Esophagus (tissue), 2 donors: ENCODE data around the gene SCTR. TPM values are rescaled to one million over a fixed set of nuclear protein-coding genes. Genes with fewer than 3 reads are reported as not detected.

Experiments used
- H3K27ac ChIP-seq, 2 donors: one replicate each; pipeline ENCODE4 v1.5.1; 2013; ENCODE audit warnings: low read depth in 2 of 2, mild to moderate bottlenecking in 2 of 2, inconsistent platforms in 1 of 2, low read length in 1 of 2, moderate library complexity in 1 of 2
- H3K27me3 ChIP-seq, 2 donors: one replicate each; pipeline ENCODE4 v1.6.1; 2013; ENCODE audit warnings: low read length in 2 of 2, control low read depth in 1 of 2, mild to moderate bottlenecking in 1 of 2; ENCODE audit not compliant: insufficient read depth in 2 of 2, control insufficient read depth in 1 of 2
- H3K36me3 ChIP-seq, 2 donors: one replicate each; pipeline ENCODE4 v1.6.1; 2013; ENCODE audit warnings: low read length in 1 of 2; ENCODE audit not compliant: control insufficient read depth in 2 of 2, insufficient read depth in 2 of 2
- H3K4me1 ChIP-seq, 2 donors: one replicate each; pipeline ENCODE4 v1.6.1; 2013; ENCODE audit warnings: low read length in 1 of 2; ENCODE audit not compliant: control insufficient read depth in 2 of 2, insufficient read depth in 2 of 2
- H3K4me3 ChIP-seq, 2 donors: one replicate each; pipeline ENCODE4 v1.5.1; 2013; ENCODE audit warnings: low read length in 2 of 2, mild to moderate bottlenecking in 2 of 2, low read depth in 1 of 2, moderate library complexity in 1 of 2
- H3K9me3 ChIP-seq, 2 donors: one replicate each; pipeline ENCODE4 v1.6.1; 2013; ENCODE audit warnings: mild to moderate bottlenecking in 2 of 2, low read depth in 1 of 2, low read length in 1 of 2, moderate library complexity in 1 of 2; ENCODE audit not compliant: control insufficient read depth in 2 of 2, insufficient read depth in 1 of 2
- WGBS, 2 donors: extraction: QIAGEN DNeasy Blood & Tissue Kit; methylation state at CpG; one replicate each; pipeline ENCODE4 v1.1.7; 2013; 5-methylcytosine and 5-hydroxymethylcytosine counted together
- polyA plus RNA-seq, 2 donors: library from polyadenylated mRNA; stranded (reverse); fragments of 200-250 nt; gene quantifications; one replicate each; pipeline ENCODE4 v1.2.3, GENCODE V29; 2013
- donor health status: healthy with polysubstance abuse.
- donor health status: Bipolar disorder and iron deficiency.

The SCTR gene
- polyA plus RNA-seq, 2 donors = 0.13 to 0.26 TPM

GRCh38 chr2:119469661-119470297, 54.5 kb downstream of the SCTR start:
- Histone ChIP-seq H3K9me3 (no peaks in the 10 kb centered on the region), H3K4me1 (no peaks in the 10 kb centered on the region), H3K27me3 (no peaks in the 10 kb centered on the region), H3K27ac (no peak overlapping the region), H3K4me3 (no peak overlapping the region), H3K36me3 (no peaks in the 10 kb centered on the region)
- WGBS, 2 donors = 24 to 66% methylated on average over 2 of the region's 2 CpGs

GRCh38 chr2:119469131-119469530, 55.2 kb downstream of the SCTR start:
- Histone ChIP-seq H3K27ac (no peak overlapping the region), H3K27me3 (no peaks in the 10 kb centered on the region), H3K36me3 (no peaks in the 10 kb centered on the region), H3K4me1 (no peaks in the 10 kb centered on the region), H3K9me3 (no peaks in the 10 kb centered on the region), H3K4me3 (no peak overlapping the region)
- 81 to 87% methylated on average over 6 of the region's 6 CpGs for WGBS, 2 donors

- 43 to 55% methylated on average over 3 of the region's 3 CpGs for WGBS, 2 donors
- Histone ChIP-seq H3K27me3 (no peaks in the 10 kb centered on the region), H3K4me1 (no peaks in the 10 kb centered on the region), H3K27ac (no peak overlapping the region), H3K9me3 (no peaks in the 10 kb centered on the region), H3K36me3 (no peaks in the 10 kb centered on the region), H3K4me3 (no peak overlapping the region)
Measured at GRCh38 chr2:119468154-119468955, 55.9 kb downstream of the SCTR start.

GRCh38 chr2:119466373-119466772, 57.9 kb downstream of the SCTR start:
- 73 to 83% methylated on average over 4 of the region's 4 CpGs for WGBS, 2 donors
- no peaks in the 10 kb centered on the region for H3K36me3 ChIP-seq
- no peak overlapping the region for H3K4me3 ChIP-seq
- H3K27ac ChIP-seq = no peak overlapping the region
- H3K27me3 ChIP-seq = no peaks in the 10 kb centered on the region
- no peaks in the 10 kb centered on the region for H3K9me3 ChIP-seq
- H3K4me1 ChIP-seq = no peaks in the 10 kb centered on the region

- Histone ChIP-seq H3K9me3 (no peaks in the 10 kb centered on the region), H3K4me1 (no peaks in the 10 kb centered on the region), H3K27me3 (no peaks in the 10 kb centered on the region), H3K36me3 (no peaks in the 10 kb centered on the region), H3K4me3 (no peak overlapping the region), H3K27ac (no peak overlapping the region)
- 93% methylated on average over 11 of the region's 11 CpGs for WGBS, 2 donors
Measured at GRCh38 chr2:119465687-119466086, 58.6 kb downstream of the SCTR start.

GRCh38 chr2:119464981-119465380, 59.3 kb downstream of the SCTR start:
- no peaks in the 10 kb centered on the region for H3K36me3 ChIP-seq
- H3K4me1 ChIP-seq = no peaks in the 10 kb centered on the region
- H3K27me3 ChIP-seq = no peaks in the 10 kb centered on the region
- H3K27ac ChIP-seq = no peak overlapping the region
- 91 to 94% methylated on average over 4 of the region's 4 CpGs for WGBS, 2 donors
- no peak overlapping the region for H3K4me3 ChIP-seq
- H3K9me3 ChIP-seq = no peaks in the 10 kb centered on the region

GRCh38 chr2:119463990-119464389, 60.3 kb downstream of the SCTR start:
- H3K36me3 ChIP-seq = no peaks in the 10 kb centered on the region
- H3K4me1 ChIP-seq = no peaks in the 10 kb centered on the region
- no peak overlapping the region for H3K27ac ChIP-seq
- no peaks in the 10 kb centered on the region for H3K9me3 ChIP-seq
- 94% methylated on average over 9 of the region's 9 CpGs for WGBS, 2 donors
- no peak overlapping the region for H3K4me3 ChIP-seq
- no peaks in the 10 kb centered on the region for H3K27me3 ChIP-seq

- Histone ChIP-seq H3K4me3 (no peak overlapping the region), H3K9me3 (no peaks in the 10 kb centered on the region), H3K27ac (no peak overlapping the region), H3K4me1 (no peaks in the 10 kb centered on the region), H3K36me3 (no peaks in the 10 kb centered on the region), H3K27me3 (no peaks in the 10 kb centered on the region)
- WGBS, 2 donors = 52 to 82% methylated on average over 4 of the region's 4 CpGs
Measured at GRCh38 chr2:119463136-119463535, 61.1 kb downstream of the SCTR start.

GRCh38 chr2:119462574-119462973, 61.7 kb downstream of the SCTR start:
- Histone ChIP-seq H3K27ac (no peak overlapping the region), H3K4me1 (no peaks in the 10 kb centered on the region), H3K4me3 (no peak overlapping the region), H3K9me3 (no peaks in the 10 kb centered on the region), H3K27me3 (no peaks in the 10 kb centered on the region), H3K36me3 (no peaks in the 10 kb centered on the region)
- 95 to 97% methylated on average over 7 of the region's 7 CpGs for WGBS, 2 donors

GRCh38 chr2:119461811-119462210, 62.5 kb downstream of the SCTR start:
- Histone ChIP-seq H3K36me3 (no peaks in the 10 kb centered on the region), H3K4me3 (no peak overlapping the region), H3K27ac (no peak overlapping the region), H3K27me3 (no peaks in the 10 kb centered on the region), H3K9me3 (no peaks in the 10 kb centered on the region), H3K4me1 (no peaks in the 10 kb centered on the region)
- 92 to 94% methylated on average over 5 of the region's 5 CpGs for WGBS, 2 donors
